Purkinje cell (primary cell): ENCODE measurements around the gene FXYD2. TPM values are rescaled to one million over a fixed set of nuclear protein-coding genes. Genes with fewer than 3 reads are reported as not detected.

Experiments
- polyA plus RNA-seq: library from polyadenylated mRNA; unstranded; fragments of >200 nt; fragmentation: Nextera tagmentation; gene quantifications from 2 replicates; pipeline ENCODE4 v1.2.1, GENCODE V29; 2014

The FXYD2 gene
- polyA plus RNA-seq, result not detected in 2 replicates

DNA sequence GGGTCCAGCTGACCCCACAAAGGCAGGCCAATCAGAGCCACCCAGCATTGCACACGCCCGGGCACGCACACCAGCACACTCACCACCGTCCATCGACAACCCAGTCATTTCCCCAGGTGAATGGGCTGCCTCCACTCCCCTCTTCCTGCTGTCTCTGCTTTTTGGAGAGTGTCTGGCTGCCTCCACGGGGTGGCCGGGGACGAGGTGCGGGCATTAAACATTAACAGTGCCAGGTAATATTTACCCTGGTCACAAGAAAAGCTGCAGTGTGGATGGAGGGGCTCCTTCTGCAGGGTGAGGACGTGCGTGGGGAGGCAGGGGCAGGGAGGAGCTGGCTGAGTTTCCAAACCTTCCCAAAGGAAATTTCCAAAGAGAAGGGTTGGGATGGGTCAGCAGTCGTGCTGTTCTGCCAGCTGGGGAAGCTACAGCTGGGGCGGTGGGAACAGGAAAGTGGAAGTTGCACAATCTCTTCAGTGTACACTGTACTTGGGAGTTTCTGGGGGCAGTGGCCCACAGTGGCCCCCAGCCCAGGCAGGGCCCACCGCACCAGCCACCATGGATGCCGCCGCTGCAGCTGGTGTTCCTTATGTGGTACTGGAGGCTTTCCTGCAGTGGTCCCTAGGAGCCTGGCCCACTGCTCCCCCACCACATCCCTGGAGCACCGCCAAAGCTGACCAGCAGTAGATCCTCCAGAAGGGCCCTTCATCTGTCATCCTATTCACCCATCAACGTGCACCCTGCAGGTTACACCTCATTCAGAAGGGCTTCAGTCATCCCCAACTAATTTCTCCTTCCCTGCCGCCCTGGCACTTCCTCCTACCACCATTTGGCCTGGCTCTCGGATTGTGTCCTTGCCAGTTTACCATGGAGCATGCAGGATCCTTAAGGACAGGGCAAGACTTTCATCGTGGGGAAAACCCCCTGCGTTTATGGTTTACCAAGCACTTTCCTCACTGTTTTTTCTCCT, at the start of gene FXYD2:
FXYD2 (minus strand) TSS at position 174 of the 967 bp plus-strand sequence; CDS start at position 108, 66 bp downstream.

DNA sequence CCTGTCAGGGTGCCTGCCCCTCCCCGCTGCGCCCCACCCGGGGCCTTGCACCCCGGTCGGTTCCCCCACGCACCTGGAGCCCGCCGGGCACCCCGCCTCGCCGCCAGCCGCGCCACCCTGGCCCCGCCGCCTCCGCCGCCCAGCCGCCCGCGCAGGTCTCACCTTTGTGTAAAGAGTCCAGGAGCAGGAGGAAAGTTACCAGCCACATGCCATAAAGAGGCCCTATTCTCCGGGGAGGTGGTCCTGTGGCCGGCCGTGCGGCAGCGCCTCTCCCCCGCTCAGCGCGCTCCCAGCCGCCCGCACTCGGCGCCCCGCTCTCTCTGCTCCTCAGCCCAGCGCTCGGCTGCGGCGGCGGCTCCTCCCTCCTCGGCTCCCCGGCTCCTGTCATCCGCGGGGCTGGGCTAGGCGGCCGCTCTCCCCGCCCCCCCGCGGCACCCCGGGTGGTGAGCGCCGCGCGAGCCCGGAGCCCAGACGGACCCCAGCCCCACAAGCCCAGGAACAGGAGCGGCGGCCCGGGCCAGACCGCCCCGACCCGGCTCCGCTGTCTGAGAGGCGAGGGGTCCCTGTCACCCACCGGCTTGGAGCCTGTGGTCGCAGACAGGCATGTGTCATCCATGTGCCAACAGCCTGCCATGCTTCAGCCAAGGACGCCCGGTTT, 27.5 kb downstream of the FXYD2 start, which contains the start of gene DSCAML1:
DSCAML1 (minus strand) TSS at position 345 of the 658 bp plus-strand sequence; CDS start at position 208, 137 bp downstream.

Other genes with a start within 250 kb of the FXYD2 start
- gene DSCAML1, start 27.5 kb downstream of the FXYD2 start, polyA plus RNA-seq, result 0.06 and 0.46 TPM in 2 replicates
- gene FXYD6, start 51.9 kb upstream of the FXYD2 start, polyA plus RNA-seq, result 4.9 and 113 TPM in 2 replicates
- gene TMPRSS13, start 104.7 kb upstream of the FXYD2 start, polyA plus RNA-seq, result not detected in 2 replicates
- gene IL10RA, start 161.7 kb upstream of the FXYD2 start, polyA plus RNA-seq, result not detected in 2 replicates